Endothelial cell of umbilical vein (primary cell): ENCODE data around the gene RPIA. TPM values are rescaled to one million over a fixed set of nuclear protein-coding genes. Genes with fewer than 3 reads are reported as not detected.

Source experiments
- BruUV-seq: library from RNA; stranded (reverse); fragments of 400-500 nt; replicated peaks from 2 replicates; lab custom pipeline; 2021; lab: Mats Ljungman, UMichigan
- CTCF ChIA-PET: fragments of 300-600, 350-600 bp; sonication (Branson Sonifier 250); formaldehyde crosslinking; loops from one replicate; lab custom pipeline; 2021; ENCODE audit warnings: antibody characterized with exemption, inconsistent platforms; lab: Charles Lee
- POLR2A ChIA-PET: fragments of 300-600, 350-600 bp; sonication (Branson Sonifier 250); formaldehyde crosslinking; loops from one replicate; lab custom pipeline; 2021; ENCODE audit warnings: antibody characterized with exemption, inconsistent platforms; lab: Charles Lee
- DNase-seq: peaks from one replicate; pipeline ENCODE4 v3.0.0-alpha.2; 2011; ENCODE audit warnings: low read depth, low spot score
- FAIRE-seq: peaks from 2 replicates; lab custom pipeline; 2011; peaks lifted over from hg19 to GRCh38; lab: Jason Lieb, UNC
- H2AFZ ChIP-seq: 2 replicates; pipeline ENCODE4 v1.6.0; 2012; ENCODE audit warnings: low read depth, low read length, control low read depth, inconsistent platforms
- H3K27ac ChIP-seq: 2 replicates; pipeline ENCODE4 v1.5.1; 2011; ENCODE audit warnings: low read depth, mild to moderate bottlenecking, control low read depth, low read length, moderate library complexity; ENCODE audit not compliant: insufficient read depth
- H3K27me3 ChIP-seq, 2 experiments: 2 replicates each; pipeline versions ENCODE4 v1.6.0 to v1.6.1; 2011; ENCODE audit warnings: low read length in 2 of 2, mixed read lengths in 1 of 2; ENCODE audit not compliant: control insufficient read depth in 2 of 2, insufficient read depth in 2 of 2
- H3K36me3 ChIP-seq, 2 experiments: 2 replicates in 1 of 2; 3 replicates in 1 of 2; pipeline ENCODE4 v1.5.1; 2011; ENCODE audit warnings: low read length in 2 of 2, mild to moderate bottlenecking in 1 of 2, moderate library complexity in 1 of 2; ENCODE audit not compliant: control insufficient read depth in 2 of 2, insufficient read depth in 2 of 2; ENCODE audit errors: extremely low read depth in 1 of 2
- H3K4me1 ChIP-seq: 3 replicates; pipeline ENCODE4 v1.5.1; 2011; ENCODE audit warnings: mild to moderate bottlenecking, low read length; ENCODE audit not compliant: control insufficient read depth, insufficient read depth; ENCODE audit errors: extremely low read depth
- H3K4me2 ChIP-seq: 2 replicates; pipeline ENCODE4 v1.6.1; 2011; ENCODE audit warnings: low read length, control low read depth, mixed read lengths; ENCODE audit not compliant: insufficient read depth
- H3K4me3 ChIP-seq, 3 experiments: fragments of 200-600 bp in 1 of 3; sonication (generic), shearing (Covaris generic) in 1 of 3; replicated peaks in 1 of 3; 2 replicates each; pipeline ENCODE4 v1.5.1; 2011 to 2016; ENCODE audit warnings: control low read depth in 3 of 3, low read length in 3 of 3, mild to moderate bottlenecking in 2 of 3, inconsistent platforms in 1 of 3, low read depth in 1 of 3, moderate library complexity in 1 of 3; ENCODE audit not compliant: insufficient read depth in 1 of 3
- H3K79me2 ChIP-seq: 2 replicates; pipeline ENCODE4 v1.6.0; 2012; ENCODE audit warnings: low read length, inconsistent platforms; ENCODE audit not compliant: control insufficient read depth, insufficient read depth
- H3K9ac ChIP-seq: replicated peaks from 2 replicates; pipeline ENCODE3; 2011; ENCODE audit warnings: low read length, control low read depth; ENCODE audit not compliant: insufficient read depth; ENCODE audit errors: extremely low read depth
- H3K9me1 ChIP-seq: replicated peaks from 3 replicates; pipeline ENCODE4 v1.6.0; 2011; ENCODE audit warnings: mild to moderate bottlenecking, low read length; ENCODE audit not compliant: control insufficient read depth, insufficient read depth; ENCODE audit errors: extremely low read depth
- H3K9me3 ChIP-seq: replicated peaks from 2 replicates; pipeline ENCODE4 v1.5.1; 2012; ENCODE audit warnings: low read length, inconsistent platforms; ENCODE audit not compliant: control insufficient read depth, insufficient read depth
- H4K20me1 ChIP-seq: replicated peaks from 2 replicates; pipeline ENCODE3; 2011; ENCODE audit warnings: mild to moderate bottlenecking, low read length; ENCODE audit not compliant: control insufficient read depth, insufficient read depth; ENCODE audit errors: extremely low read depth
- CTCF ChIP-seq, 2 donors: IDR thresholded peaks; 1 replicate in 1 of 2; 2 replicates in 1 of 2; pipeline ENCODE4 v1.5.1; 2011; ENCODE audit warnings: low read length in 2 of 2, mild to moderate bottlenecking in 2 of 2, moderate library complexity in 2 of 2, control low read depth in 1 of 2, inconsistent platforms in 1 of 2, low read depth in 1 of 2; ENCODE audit not compliant: insufficient read depth in 1 of 2; ENCODE audit errors: extremely low read depth in 1 of 2
- EZH2 ChIP-seq: IDR thresholded peaks from 2 replicates; pipeline ENCODE4 v1.6.1; 2012; ENCODE audit warnings: borderline replicate concordance, low read depth, mild to moderate bottlenecking, moderate library complexity, low read length, inconsistent platforms; ENCODE audit not compliant: severe bottlenecking
- FOS ChIP-seq: IDR thresholded peaks from 2 replicates; pipeline ENCODE4 v1.6.1; 2011; ENCODE audit warnings: mild to moderate bottlenecking, low read length, moderate library complexity, borderline replicate concordance; ENCODE audit not compliant: insufficient read depth
- GATA2 ChIP-seq: IDR thresholded peaks from 2 replicates; pipeline ENCODE4 v1.7.0; 2011; ENCODE audit warnings: low read depth, mild to moderate bottlenecking, moderate library complexity, mixed read lengths, low read length; ENCODE audit not compliant: insufficient read length, insufficient read depth
- JUN ChIP-seq: IDR thresholded peaks from 2 replicates; pipeline ENCODE4 v1.6.1; 2011; ENCODE audit warnings: borderline replicate concordance, low read depth; ENCODE audit not compliant: insufficient read length, insufficient read depth
- MAX ChIP-seq: IDR thresholded peaks from 2 replicates; pipeline ENCODE4 v1.6.1; 2011; ENCODE audit not compliant: insufficient read depth, insufficient read length
- MYC ChIP-seq: IDR thresholded peaks from one replicate; pipeline ENCODE4 v1.6.1; 2011; ENCODE audit warnings: mild to moderate bottlenecking, low read depth, low read length
- POLR2A ChIP-seq: IDR thresholded peaks from 2 replicates; pipeline ENCODE4 v1.6.1; 2012; ENCODE audit warnings: low read depth, mild to moderate bottlenecking, control low read depth, low read length
- POLR2AphosphoS5 ChIP-seq: IDR thresholded peaks from 2 replicates; pipeline ENCODE4 v1.6.1; 2012; ENCODE audit warnings: low read depth, mild to moderate bottlenecking, control low read depth, low read length, moderate library complexity; ENCODE audit not compliant: insufficient read depth
- dilution Hi-C: fragments of 300-500 bp; cut with MboI; formaldehyde crosslinking; loops from one replicate; pipeline ENCODE4 v1.15.0; 2019; ENCODE audit warnings: low sequenced_read_pairs; ENCODE audit not compliant: extremely low pct_ligation_motif_present
- intact Hi-C: fragments of 100-400 bp; cut with micrococcal nuclease; formaldehyde crosslinking; loops from one replicate; pipeline ENCODE4 v1.10.0; 2022
- polyA plus RNA-seq, 4 experiments: library from polyadenylated mRNA; depleted of rRNA in 3 of 4; stranded (reverse) in 3 of 4; unstranded in 1 of 4; fragments of >200 nt; gene quantifications; 2 replicates each; pipeline versions ENCODE4 v1.2.1 to v1.2.3, GENCODE V29; 2011 to 2012; ENCODE audit warnings: missing spikeins in 1 of 4
- total RNA-seq: library from RNA; stranded (reverse); gene quantifications from 2 replicates; pipeline ENCODE4 v1.2.3, GENCODE V29; 2021

RPIA gene
- total and polyA plus RNA-seq, 2 donors (not counting 3 experiments of a cell fraction or from before 2014, with no cell fraction given) = 15.7 to 30.3 TPM

- no TSS peak for BruUV-seq
Measured at GRCh38 chr2:88680916-88681315, 10.6 kb upstream of the RPIA start.

More at GRCh38 chr2:88680916-88681315, 10.6 kb upstream of the RPIA start:
- Histone ChIP-seq H3K79me2 (no peaks in the 10 kb centered on the region), H3K9me1 (no peaks in the 10 kb centered on the region), H3K4me3 (no peak overlapping the region), H3K36me3 (no peaks in the 10 kb centered on the region), H4K20me1 (no peaks in the 10 kb centered on the region), H3K27me3 (peaks cover 1 to 3% of the 10 kb centered on the region in 2 experiments), H2AFZ (no peak overlapping the region), H3K4me2 (no peak overlapping the region), H3K9ac (no peak overlapping the region), H3K27ac (no peak overlapping the region), H3K4me1 (no peaks in the 10 kb centered on the region), H3K9me3 (peaks cover 4% of the 10 kb centered on the region)
- ChIA-PET CTCF (interaction anchor here (1.0 to 2.1 kb wide), 3 partner anchors 9 to 90 kb away, joined by 3 to 8 read pairs (median 8); no protein-coding TSS in a partner anchor), POLR2A (no interaction called here)
- dilution Hi-C loops (no loop called here), intact Hi-C loops (no loop called here)
- DNase-seq = no peak
- TF ChIP-seq JUN = no peak
- no peak for TF ChIP-seq POLR2AphosphoS5
- no peak for TF ChIP-seq CTCF (IDR thresholded peaks at IDR 0.05; ENCODE audit: extremely low read depth in 1 of 2, insufficient read depth in 1 of 2, low read depth in 1 of 2, low read length in 2 of 2)
- no peak for TF ChIP-seq EZH2
- TF ChIP-seq FOS = no peak
- no peak for TF ChIP-seq MAX
- no peak for TF ChIP-seq MYC
- TF ChIP-seq GATA2 = no peak
- no peak for TF ChIP-seq POLR2A
- FAIRE-seq = no peak
